B cell (primary cell): ENCODE data around the gene MBNL2. TPM values are rescaled to one million over a fixed set of nuclear protein-coding genes. Genes with fewer than 3 reads are reported as not detected.

Experiments used
- ATAC-seq: fragments of 200-7000 bp; cut with Tn5 transposase; one replicate; pipeline ENCODE4 v1.10.0; 2021; ENCODE audit warnings: low read depth, mild to moderate bottlenecking, moderate number of reproducible peaks, moderate library complexity
- CTCF ChIA-PET: fragments of 350-600 bp; sonication (Branson Sonifier 250); formaldehyde crosslinking; loops from one replicate; lab custom pipeline; 2021; ENCODE audit warnings: antibody characterized with exemption, inconsistent platforms; lab: Charles Lee
- POLR2A ChIA-PET: fragments of 350-600 bp; sonication (Branson Sonifier 250); formaldehyde crosslinking; loops from one replicate; lab custom pipeline; 2021; ENCODE audit warnings: antibody characterized with exemption; lab: Charles Lee
- DNase-seq: peaks from one replicate; pipeline ENCODE4 v3.0.0; 2013
- H2AFZ ChIP-seq: 2 replicates; pipeline ENCODE4 v1.6.1; 2012; ENCODE audit warnings: mild to moderate bottlenecking, low read depth, low read length; ENCODE audit not compliant: insufficient read depth, poor library complexity, severe bottlenecking
- H3K27ac ChIP-seq, 2 donors: 1 replicate in 1 of 2; 2 replicates in 1 of 2; pipeline ENCODE4 v1.5.1; 2012 to 2013; ENCODE audit warnings: low read length in 2 of 2, mild to moderate bottlenecking in 2 of 2, moderate library complexity in 1 of 2
- H3K27me3 ChIP-seq, 4 experiments: fragments of 200-600 bp in 1 of 4; sonication (generic) in 1 of 4; replicated peaks in 1 of 4; 1 replicate in 2 of 4; 2 replicates in 2 of 4; pipeline versions ENCODE4 v1.6.1 to v1.7.0; 2013 to 2016; ENCODE audit warnings: low read length in 3 of 4, mild to moderate bottlenecking in 2 of 4, mixed read lengths in 1 of 4, moderate library complexity in 1 of 4; ENCODE audit not compliant: insufficient read depth in 4 of 4, control insufficient read depth in 3 of 4; ENCODE audit errors: control extremely low read depth in 1 of 4
- H3K36me3 ChIP-seq, 2 experiments: replicated peaks in 1 of 2; 1 replicate in 1 of 2; 2 replicates in 1 of 2; pipeline versions ENCODE4 v1.6.1 to v1.7.1; 2013; ENCODE audit warnings: low read length in 1 of 2; ENCODE audit not compliant: insufficient read depth in 2 of 2, control insufficient read depth in 1 of 2; ENCODE audit errors: control extremely low read depth in 1 of 2, extremely low read depth in 1 of 2
- H3K4me1 ChIP-seq, 2 donors: fragments of 200-600 bp in 1 of 2; sonication (generic) in 1 of 2; 1 replicate in 1 of 2; 2 replicates in 1 of 2; pipeline versions ENCODE4 v1.5.1 to v1.6.1; 2013 to 2017; ENCODE audit warnings: low read length in 2 of 2; ENCODE audit not compliant: control insufficient read depth in 2 of 2, insufficient read depth in 2 of 2
- H3K4me2 ChIP-seq: replicated peaks from 2 replicates; pipeline ENCODE3; 2012; ENCODE audit warnings: mild to moderate bottlenecking, low read depth, low read length; ENCODE audit not compliant: poor library complexity, severe bottlenecking
- H3K4me3 ChIP-seq, 5 experiments: fragments of 200-600 bp in 1 of 5; sonication (generic) in 1 of 5; 1 replicate in 3 of 5; 2 replicates in 2 of 5; pipeline versions ENCODE4 v1.5.1 to v1.7.0; 2011 to 2016; ENCODE audit warnings: low read length in 4 of 5, mild to moderate bottlenecking in 4 of 5, low read depth in 2 of 5, control low read depth in 1 of 5, moderate library complexity in 1 of 5; ENCODE audit not compliant: insufficient read depth in 1 of 5; ENCODE audit errors: control extremely low read depth in 1 of 5, extremely low read depth in 1 of 5
- H3K79me2 ChIP-seq: fragments of 200-600 bp; sonication (generic); one replicate; pipeline ENCODE4 v1.6.0; 2016; ENCODE audit warnings: low read length; ENCODE audit not compliant: control insufficient read depth, insufficient read depth
- H3K9ac ChIP-seq: fragments of 200-600 bp; sonication (generic); 2 replicates; pipeline ENCODE4 v1.6.1; 2017; ENCODE audit warnings: mild to moderate bottlenecking, low read length, moderate library complexity
- H3K9me3 ChIP-seq, 3 donors: one replicate each; pipeline versions ENCODE4 v1.6.1 to v1.7.1; 2013; ENCODE audit warnings: low read length in 2 of 3; ENCODE audit not compliant: control insufficient read depth in 2 of 3, insufficient read depth in 1 of 3; ENCODE audit errors: control extremely low read depth in 1 of 3
- H4K20me1 ChIP-seq: 2 replicates; pipeline ENCODE4 v1.6.0; 2012; ENCODE audit warnings: mild to moderate bottlenecking, low read length; ENCODE audit not compliant: insufficient read depth, control insufficient read depth, poor library complexity, severe bottlenecking
- H3K27ac Mint-ChIP-seq: one replicate; pipeline ENCODE4 v1.8.0; 2021; ENCODE audit warnings: mixed read lengths
- H3K27me3 Mint-ChIP-seq: one replicate; pipeline ENCODE4 v1.8.0; 2021; ENCODE audit warnings: mixed read lengths
- H3K4me1 Mint-ChIP-seq: one replicate; pipeline ENCODE4 v1.8.0; 2021; ENCODE audit warnings: mixed read lengths
- H3K4me3 Mint-ChIP-seq: one replicate; pipeline ENCODE4 v1.8.0; 2021; ENCODE audit warnings: mixed read lengths
- H3K9me3 Mint-ChIP-seq: one replicate; pipeline ENCODE4 v1.8.0; 2022; ENCODE audit warnings: mixed read lengths; ENCODE audit not compliant: insufficient read depth
- CTCF ChIP-seq: fragments of 200-600 bp; IDR thresholded peaks from one replicate; pipeline ENCODE4 v1.8.0; 2022; ENCODE audit warnings: antibody characterized with exemption, mild to moderate bottlenecking
- EZH2 ChIP-seq: IDR thresholded peaks from 2 replicates; pipeline ENCODE4 v1.6.1; 2012; ENCODE audit warnings: borderline replicate concordance, low read depth, mild to moderate bottlenecking, moderate library complexity, low read length; ENCODE audit not compliant: insufficient read depth, poor library complexity, severe bottlenecking
- WGBS: methylation state at CpG from one replicate; pipeline ENCODE4 v1.1.5; 2013; ENCODE audit warnings: missing lambda C conversion rate; ENCODE audit not compliant: insufficient coverage; 5-methylcytosine and 5-hydroxymethylcytosine counted together
- intact Hi-C: fragments of 100-400 bp; cut with micrococcal nuclease; formaldehyde crosslinking; loops from one replicate; pipeline ENCODE4 v1.10.0; 2022
- polyA plus RNA-seq: library from polyadenylated mRNA; depleted of rRNA; stranded (reverse); fragments of >200 nt; gene quantifications from 2 replicates; pipeline ENCODE4 v1.2.3, GENCODE V29; 2012
- total RNA-seq, 2 donors: library from RNA; stranded (reverse); fragments of 120-200 nt in 1 of 2; gene quantifications; 1 replicate in 1 of 2; 2 replicates in 1 of 2; pipeline versions ENCODE4 v1.2.3 to v1.2.4, GENCODE V29; 2013 to 2022

The MBNL2 gene
- total and polyA plus RNA-seq, 2 donors (not counting 1 experiment from before 2014, with no cell fraction given) = 6.9 to 50.1 TPM

DNA sequence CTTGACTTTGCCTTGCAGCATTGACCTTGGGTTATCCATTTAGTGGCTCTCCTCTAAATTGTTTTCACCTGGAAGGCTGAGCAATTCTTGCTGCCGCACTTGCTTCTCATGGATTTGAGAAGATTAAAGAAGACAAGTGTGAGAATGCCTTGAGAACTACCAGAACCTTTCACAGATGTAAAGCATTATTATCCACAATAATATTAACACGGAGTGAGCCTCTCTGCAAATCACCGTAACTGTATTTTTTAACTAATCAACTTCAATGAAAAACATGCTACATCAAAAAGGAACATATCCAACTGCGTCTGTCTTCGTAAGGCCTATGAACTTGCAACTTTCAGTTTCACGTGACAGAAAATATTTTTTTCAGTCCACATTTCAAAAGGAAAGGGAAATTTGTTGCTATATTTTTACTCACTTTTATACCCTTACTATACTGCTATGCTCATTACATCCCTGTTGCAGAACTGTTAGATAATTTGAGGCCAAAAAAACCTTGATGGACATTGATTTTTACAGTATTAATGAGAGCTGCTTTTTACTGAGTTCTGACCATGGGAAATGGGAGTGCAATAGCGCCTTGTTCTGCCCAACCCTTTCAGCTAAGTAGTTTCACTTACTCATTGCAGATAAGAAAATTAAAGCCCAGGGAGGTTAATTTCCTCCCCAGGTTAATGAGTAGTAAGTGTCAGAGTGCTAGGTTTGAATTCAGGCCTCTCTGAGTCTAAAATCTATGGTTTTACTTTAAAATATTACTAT is 118.0 kb downstream of the MBNL2 start:
- intact Hi-C loops = loop anchor here (10.0 kb wide), 1 partner anchor 115 kb away; the partner anchor contains the start of gene MBNL2
- 93% methylated on average over 3 of the region's 7 CpGs for WGBS
- TF ChIP-seq EZH2 (no peak), CTCF (no peak)
- ATAC-seq = no peak
- H3K27ac ChIP-seq = no peak overlapping the region
- Mint-ChIP-seq H3K4me3 (no peak overlapping the region), H3K9me3 (no peaks in the 10 kb centered on the region), H3K4me1 (no peaks in the 10 kb centered on the region), H3K27ac (no peak overlapping the region), H3K27me3 (no peaks in the 10 kb centered on the region)
- no peak overlapping the region for H3K4me3 ChIP-seq
- H3K27me3 ChIP-seq = no peaks in the 10 kb centered on the region
- CTCF ChIA-PET = interaction anchor here (7.1 kb wide), 1 partner anchor 231 kb away, joined by 118 read pairs; no protein-coding TSS in a partner anchor
- H3K79me2 ChIP-seq = no peaks in the 10 kb centered on the region
- no peak overlapping the region for H3K9ac ChIP-seq
- peaks cover 6% of the 10 kb centered on the region for H4K20me1 ChIP-seq
- no peaks in the 10 kb centered on the region for H3K4me1 ChIP-seq
- POLR2A ChIA-PET = no interaction called here
- no peaks in the 10 kb centered on the region for H3K9me3 ChIP-seq
- H3K4me2 ChIP-seq = no peak overlapping the region
- H2AFZ ChIP-seq = no peak overlapping the region
- no peak for DNase-seq
- peaks cover 7 to 40% of the 10 kb centered on the region in 2 experiments for H3K36me3 ChIP-seq

- ChIA-PET POLR2A (no interaction called here), CTCF (interaction anchor here (7.1 kb wide), 1 partner anchor 232 kb away, joined by 118 read pairs; no protein-coding TSS in a partner anchor)
- Histone ChIP-seq H3K79me2 (no peaks in the 10 kb centered on the region), H3K27me3 (no peaks in the 10 kb centered on the region), H3K4me1 (no peaks in the 10 kb centered on the region), H4K20me1 (peaks cover 6% of the 10 kb centered on the region), H3K36me3 (peaks cover 7 to 37% of the 10 kb centered on the region in 2 experiments), H3K27ac (no peak overlapping the region), H3K4me3 (no peak overlapping the region), H2AFZ (no peak overlapping the region), H3K9ac (no peak overlapping the region), H3K9me3 (no peaks in the 10 kb centered on the region), H3K4me2 (no peak overlapping the region)
- ATAC-seq = no peak
- no peaks in the 10 kb centered on the region for H3K9me3 Mint-ChIP-seq
- TF ChIP-seq EZH2 (no peak), CTCF (no peak)
- DNase-seq = no peak
- WGBS = no CpG with 5 or more reads among the region's 1 CpG
- H3K4me3 Mint-ChIP-seq = no peak overlapping the region
- intact Hi-C loops = loop anchor here (10.0 kb wide), 1 partner anchor 116 kb away; the partner anchor contains the start of gene MBNL2
- H3K27me3 Mint-ChIP-seq = no peaks in the 10 kb centered on the region
- no peaks in the 10 kb centered on the region for H3K4me1 Mint-ChIP-seq
- H3K27ac Mint-ChIP-seq = no peak overlapping the region
Observed at GRCh38 chr13:97341135-97341534, 119.0 kb downstream of the MBNL2 start.
